Stimulated activated CD4-positive, alpha-beta T cell treated with anti-CD3 and anti-CD28 coated beads, Interleukin-15, amount 100 ng/mL, for 1 hour (primary cell): Measurements from ENCODE around the gene EPB41L5.
"Not testable (repeated sequence)": the region's sequence is repeated elsewhere in the genome, so short reads cannot be mapped to it uniquely, and the experiment has no call there.

Experiments
- DNase-seq, 2 donors: peaks; one replicate each; pipeline ENCODE4 v3.0.0-alpha.2; 2020; ENCODE audit warnings: low read depth in 1 of 2, low spot score in 1 of 2

The EPB41L5 gene

DNA sequence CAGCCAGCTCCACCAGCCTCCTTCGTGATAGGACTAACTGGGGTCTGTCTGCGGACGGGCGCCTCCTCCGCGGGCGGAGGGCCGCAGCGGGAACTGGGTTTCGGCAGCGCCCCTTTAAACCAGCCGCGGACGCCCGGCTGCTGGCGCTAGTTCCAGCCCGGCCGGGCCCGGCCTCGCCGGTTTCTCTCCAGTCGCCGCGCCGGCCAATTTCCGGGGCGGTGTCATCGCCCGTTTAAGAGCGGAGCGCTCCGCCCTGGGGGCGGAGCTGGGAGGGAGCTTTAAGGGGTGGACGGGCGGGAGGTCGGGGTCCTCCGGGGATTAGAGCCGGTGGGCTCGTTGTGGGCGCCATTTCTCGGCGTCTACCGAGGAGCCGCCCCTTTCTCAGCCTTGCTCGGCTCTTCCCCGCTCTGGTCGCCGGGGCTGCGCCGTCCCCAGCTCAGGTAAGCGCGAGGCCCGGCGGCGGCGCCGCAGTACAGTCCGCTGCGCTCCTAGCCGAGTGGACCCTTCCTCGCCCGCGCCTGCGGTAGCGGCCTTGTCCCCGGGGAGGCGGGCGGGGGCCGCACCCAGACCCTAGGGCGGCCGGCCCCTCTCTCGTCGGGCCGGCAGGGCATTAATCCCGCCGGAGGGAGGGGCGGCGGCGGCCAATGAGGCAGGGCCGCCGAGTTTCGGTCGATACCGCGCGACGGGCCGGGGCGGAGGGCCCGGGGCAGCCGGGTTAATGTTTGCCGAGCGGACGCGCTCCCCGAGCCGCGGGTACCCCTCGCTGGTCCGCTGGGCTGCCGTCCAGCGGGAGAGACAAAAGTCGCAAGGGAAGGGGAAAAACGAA is at the start of gene EPB41L5:
Gene EPB41L5, plus strand, starts transcription at position 307 of the 826 bp plus-strand sequence. CDS start 6,008 bp downstream, outside the sequence.
- DNase-seq, result peak; percentile 57 to 68

DNA sequence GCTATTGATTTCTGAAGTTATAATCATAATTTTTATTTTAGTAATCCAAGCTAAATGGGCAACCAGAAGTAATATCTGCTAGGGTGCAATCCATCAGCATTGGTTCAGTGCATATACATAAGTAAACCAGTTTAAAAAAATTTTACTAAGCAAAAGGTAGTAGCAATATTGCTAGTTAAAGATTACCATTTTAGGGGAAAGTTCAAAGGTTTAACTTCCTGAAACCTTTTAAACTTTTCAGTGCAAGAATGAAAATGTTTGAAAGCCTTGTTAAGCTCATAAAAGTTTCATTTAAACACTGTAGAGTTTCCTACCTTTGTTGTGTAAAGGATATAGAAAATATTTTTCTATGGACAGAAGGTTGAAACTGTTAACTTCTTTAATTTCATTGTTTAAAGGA is 31.0 kb upstream of the EPB41L5 start:
- no peak for DNase-seq

DNA sequence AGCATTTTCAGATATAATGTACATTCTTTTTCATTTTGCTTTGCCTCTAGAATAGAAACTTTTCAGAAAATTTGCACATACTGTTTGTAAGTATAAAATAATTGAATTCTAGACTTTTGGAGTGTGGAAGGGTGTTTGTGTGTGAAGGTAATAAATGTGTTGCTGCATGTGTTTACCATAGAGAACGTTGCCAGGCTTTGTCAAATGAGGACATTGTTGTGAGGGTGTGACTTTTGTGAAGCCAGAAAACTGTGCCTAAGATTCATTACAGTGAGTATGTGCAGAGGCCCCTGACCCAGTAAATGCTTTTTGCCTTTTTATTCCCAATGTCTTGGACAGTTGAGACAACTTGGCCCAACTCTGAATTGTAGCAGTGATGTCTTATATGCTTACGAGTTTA is 30.4 kb upstream of the EPB41L5 start:
- DNase-seq, result no peak

DNA sequence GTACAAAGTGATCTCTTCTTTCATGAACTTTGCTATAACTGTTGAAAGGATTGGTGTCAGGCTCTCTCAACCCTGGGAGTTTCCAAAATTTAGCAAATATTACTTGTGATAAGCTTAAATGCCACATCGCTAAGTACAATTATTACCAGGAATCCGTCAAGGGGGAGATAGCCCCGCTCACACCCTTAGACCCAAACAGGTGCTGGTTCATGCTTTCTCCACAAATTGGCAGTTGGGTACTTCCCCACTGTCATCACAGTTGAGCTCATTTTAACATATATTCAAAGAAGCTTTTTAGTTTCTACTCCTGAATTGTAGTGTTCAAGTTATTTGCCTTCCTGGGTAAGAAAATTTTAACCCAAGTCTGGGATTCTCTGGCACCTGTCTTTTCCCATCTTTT is 29.8 kb upstream of the EPB41L5 start:
- no peak for DNase-seq

DNA sequence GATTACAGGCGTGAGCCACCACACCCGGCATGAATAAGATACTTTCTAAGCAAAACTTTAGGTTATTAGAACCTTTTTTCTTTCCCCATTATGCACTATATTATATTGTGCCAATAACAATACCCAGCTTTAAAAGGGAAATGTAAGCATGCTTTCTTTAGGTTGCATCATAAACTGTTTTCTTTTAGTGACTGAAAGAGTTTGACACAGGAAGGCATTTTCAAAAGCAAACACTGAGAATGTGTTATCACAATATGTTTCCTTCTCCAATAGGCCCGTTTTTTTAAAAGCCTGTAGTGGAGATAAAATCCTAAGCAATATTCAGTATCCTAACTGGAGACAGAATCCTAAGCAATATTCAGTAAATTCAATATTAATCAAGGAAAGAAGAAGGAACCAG is 16.7 kb upstream of the EPB41L5 start:
- no peak for DNase-seq

DNA sequence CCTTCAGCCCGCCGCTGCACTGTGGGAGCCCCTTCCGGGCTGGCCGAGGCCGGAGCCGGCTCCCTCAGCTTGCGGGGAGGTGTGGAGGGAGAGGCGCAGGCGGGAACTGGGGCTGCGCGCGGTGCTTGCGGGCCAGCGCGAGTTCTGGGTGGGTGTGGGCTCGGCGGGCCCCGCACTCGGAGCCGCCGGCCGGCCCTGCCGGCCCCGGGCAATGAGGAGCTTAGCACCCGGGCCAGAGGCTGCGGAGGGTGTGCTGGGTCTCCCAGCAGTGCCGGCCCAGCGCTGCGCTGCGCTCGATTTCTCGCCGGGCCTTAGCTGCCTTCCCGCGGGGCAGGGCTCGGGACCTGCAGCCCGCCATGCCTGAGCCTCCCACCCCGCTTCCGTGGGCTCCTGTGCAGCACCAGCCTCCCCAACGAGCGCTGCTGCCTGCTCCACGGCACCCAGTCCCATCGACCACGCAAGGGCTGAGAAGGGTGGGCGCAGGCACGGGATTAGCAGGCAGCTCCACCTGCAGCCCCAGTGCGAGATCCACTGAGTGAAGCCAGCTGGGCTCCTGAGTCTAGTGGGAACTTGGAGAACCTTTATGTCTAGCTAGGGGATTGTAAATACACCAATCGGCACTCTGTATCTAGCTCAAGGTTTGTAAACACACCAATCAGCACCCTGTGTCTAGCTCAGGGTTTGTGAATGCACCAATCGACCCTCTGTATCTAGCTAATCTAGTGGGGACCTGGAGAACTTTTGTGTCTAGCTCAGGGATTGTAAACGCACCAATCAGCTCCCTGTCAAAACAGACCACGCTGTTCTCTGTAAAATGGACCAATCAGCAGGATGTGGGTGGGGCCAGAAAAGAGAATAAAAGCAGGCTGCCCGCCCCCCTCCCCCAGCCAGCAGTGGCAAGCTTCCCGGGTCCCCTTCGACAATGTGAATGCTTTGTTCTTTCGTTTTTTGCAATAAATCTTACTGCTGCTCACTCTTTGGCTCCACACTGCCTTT is 15.7 kb upstream of the EPB41L5 start:
- DNase-seq, result not testable (repeated sequence)

DNA sequence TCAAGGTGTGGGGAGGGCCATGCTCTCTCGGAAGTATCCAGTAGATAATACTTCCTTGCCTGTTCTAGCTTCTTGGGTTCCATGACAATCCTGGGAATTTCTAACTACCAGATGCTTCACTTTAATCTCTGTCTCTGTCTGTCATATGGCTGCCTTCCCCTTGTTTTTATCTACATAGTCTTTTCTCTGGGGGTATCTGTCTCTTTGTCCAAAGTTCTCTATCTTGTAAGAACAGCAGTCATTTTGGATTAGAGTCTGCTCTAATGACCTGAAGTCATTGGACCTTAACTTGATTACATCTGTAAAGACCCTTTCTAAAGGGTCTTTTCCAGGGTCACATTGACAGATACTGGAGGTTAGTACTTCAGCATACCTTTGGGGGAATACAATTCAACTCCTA is 11.4 kb upstream of the EPB41L5 start:
- DNase-seq, result no peak

DNA sequence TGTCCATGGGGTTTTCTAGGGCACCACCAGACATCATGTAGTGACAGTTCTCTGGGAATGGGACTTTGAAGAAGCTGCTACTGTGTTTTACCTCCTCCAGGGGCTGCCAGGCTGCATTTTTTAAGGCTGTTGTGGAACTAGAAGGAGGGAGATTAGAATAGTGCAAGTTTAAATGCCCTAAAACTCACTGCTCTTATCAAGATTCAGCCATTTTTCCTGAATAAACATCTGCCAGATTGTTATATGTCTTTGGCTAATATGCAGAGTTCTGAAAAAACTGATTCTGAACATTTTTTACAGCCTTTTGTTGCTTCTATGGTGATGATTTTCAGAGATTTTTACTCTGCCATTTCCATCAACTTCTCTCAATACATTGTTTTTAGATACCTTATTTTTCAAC is 8.6 kb upstream of the EPB41L5 start:
- DNase-seq, result no peak

DNA sequence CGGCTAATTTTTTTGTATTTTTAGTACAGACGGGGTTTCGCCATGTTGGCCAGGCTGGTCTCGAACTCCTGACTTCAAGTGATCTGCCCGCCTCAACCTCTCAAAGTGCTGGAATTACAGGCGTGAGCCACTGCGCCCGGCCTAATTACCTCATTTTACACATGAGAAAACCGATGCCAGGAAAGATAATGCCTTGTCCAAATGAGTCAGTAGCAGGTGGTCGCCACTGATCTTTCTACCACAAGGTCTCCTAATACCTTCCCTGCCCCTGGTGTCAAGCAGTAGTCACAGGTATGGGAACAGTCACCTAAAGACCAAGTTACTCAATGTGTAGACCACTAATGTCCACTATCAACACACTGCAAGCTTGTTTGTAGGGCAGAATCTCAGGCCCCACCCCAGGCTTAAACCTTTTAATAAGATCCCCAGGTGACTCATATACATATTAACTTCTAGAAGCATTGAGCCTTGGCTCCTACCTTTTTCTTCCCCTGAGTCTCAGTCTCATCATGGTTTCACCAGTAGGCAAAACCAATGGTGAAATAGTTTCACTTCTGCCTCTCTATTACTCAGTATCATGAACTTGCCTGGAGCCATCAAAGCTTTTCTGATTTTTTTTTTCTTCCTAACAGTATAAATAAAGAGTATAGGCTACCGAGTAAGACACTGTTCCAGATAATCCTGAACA is 6.9 kb upstream of the EPB41L5 start:
- no peak for DNase-seq

DNA sequence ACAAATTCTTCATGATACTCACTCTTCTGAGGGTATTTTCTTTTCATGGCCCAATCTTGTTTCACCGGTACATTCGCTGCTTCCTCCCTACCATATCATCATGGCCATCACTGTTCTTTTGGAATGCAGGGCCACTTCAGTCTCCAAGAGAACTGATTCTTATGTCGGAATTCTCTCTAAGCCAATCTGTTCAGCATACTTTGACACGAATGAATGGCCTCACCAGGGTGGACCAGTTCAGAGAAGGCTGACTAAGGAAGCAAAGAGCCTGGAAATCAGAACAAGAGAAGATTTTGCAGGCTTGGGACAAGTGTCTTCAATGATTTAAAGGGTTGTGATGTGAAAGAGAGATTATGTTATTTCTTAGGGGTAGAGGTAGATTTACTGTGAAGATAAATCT is 5.0 kb upstream of the EPB41L5 start:
- no peak for DNase-seq

DNA sequence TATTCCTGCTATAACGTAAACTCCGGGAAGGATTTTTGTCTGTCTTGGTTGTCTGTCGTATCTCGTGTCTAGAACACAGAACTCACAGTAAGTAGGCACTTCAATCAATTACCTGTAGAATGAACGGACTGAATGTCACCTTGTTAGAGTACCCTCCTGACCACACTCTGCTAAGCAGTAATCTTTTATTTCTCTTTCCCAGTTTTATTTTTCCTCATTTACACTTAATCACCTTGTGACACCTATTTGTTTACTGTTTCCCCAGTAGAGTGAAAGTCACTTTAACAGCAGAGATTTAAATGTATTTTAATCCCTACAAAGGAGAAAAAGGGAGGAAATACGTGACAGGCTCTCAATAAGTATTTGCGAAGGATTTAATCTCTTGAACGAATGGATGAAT is 514 bp upstream of the EPB41L5 start:
- no peak for DNase-seq

DNA sequence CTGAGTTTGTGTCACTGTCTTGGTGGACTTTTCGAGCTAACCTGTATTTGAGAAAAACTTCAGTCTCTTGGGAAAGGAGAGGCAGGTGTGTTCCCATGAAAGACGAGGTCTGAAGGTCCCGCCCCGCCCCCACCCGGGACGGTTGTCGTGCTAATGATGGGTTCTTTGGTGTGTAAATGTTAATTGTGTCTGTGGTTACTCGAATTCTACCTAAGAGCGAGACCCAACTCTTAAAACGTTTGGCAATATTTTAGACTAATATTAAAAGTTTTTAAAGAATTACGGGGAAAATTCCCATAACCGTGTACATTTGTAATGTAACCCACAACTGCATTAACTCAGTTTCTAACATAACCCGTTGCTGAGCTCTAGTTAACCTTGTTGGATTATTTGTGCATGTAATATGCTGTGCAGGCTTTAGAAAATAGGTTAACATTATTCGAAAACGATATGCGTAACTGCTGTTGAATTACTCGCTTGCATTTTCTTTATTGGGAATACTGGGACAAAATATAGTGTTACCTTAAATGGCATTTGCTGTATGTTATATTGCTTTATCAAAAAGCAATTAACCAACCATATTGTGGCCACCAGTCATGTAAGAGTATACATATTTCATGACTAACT is 833 bp downstream of the EPB41L5 start:
- DNase-seq, result no peak

DNA sequence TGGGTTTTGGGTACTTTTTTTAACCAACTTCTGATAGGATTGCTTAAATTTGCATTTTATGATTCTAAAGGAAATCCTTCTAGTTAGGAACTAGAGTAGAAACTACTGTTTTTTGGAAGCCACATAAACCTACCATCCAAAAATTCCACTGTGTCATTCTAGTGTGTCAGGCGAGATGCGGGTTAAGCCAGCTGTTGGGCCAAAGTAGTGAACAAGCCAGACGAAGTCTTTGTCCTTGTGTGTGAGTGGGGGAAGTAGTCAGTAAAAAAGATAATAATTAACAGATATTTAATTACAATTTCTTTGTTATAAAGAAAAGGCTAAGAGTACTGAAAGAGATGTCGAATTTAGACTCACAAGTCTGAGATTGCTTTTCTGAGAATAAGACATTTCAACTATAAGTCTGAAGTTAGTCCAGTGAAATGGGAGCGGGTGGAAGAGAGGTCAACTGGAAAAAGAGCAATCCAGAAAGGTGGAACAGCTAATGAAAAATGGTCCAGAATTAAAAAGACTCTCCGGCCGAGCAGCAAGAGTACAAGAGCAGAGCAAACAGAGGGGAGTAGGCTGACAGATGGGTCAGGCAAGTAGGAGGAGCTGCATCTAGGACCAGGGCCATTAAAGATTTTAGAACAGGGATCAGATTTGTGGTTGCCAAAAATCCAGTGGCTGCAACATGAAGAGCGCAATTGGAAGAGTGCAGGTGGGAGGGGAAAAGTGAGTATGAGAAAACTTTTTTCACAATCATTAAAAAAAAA is 1.5 kb downstream of the EPB41L5 start:
- no peak for DNase-seq

DNA sequence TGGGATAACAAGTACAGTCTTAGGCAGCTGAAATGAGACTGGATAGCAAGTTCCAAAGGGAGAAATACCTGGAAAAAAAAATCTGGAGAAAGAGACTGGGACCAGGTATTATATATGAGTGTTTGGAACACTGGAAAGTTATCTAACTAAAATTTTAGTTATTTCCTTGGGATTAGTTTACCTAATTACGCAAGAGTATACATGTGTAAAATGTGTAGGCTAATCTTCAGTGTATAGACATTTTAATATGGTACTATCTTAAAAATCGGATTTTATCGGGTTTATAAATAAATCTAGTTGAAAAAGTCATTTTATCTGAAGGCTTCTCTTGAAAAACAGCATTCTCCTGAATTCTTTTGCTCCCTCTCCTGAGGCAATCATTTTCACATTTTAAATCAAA is 3.9 kb downstream of the EPB41L5 start:
- no peak for DNase-seq

DNA sequence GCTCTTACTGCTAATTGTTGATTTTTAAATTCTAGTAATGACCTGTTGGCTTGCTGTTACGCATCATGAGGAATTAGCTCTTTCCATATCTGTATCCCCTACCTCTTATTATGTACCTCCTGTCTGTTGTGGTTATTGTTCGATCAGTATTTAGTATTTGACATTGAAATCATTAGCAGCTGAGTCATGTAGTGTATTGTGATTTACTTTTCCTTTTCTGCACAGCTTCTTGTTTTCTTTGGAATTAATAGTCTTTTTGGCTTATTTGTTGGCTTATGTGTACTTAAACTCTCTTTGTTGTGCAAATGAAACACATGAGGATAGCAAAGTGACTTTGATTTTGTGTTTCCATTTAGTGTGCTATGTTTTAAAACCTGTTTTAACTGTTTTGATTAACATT is 4.3 kb downstream of the EPB41L5 start:
- no peak for DNase-seq

DNA sequence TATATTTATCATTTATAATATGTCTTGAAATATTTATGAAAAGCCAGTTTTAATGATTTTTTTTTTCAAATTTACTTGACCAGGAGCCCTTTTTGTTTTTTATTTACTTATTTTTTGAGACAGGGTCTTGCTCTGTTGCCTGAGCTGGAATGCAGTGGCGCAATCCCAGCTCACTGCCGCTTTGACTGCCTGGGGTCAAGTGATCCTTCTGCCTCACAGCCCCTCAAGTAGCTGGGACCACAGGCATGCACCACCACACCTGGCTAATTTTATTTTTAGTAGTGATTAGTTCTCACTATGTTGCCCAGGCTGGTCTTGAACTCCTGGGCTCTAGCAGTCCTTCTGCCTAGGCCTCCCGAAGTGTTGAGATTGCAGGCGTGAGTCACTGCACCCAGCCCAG is 5.7 kb downstream of the EPB41L5 start:
- no peak for DNase-seq

DNA sequence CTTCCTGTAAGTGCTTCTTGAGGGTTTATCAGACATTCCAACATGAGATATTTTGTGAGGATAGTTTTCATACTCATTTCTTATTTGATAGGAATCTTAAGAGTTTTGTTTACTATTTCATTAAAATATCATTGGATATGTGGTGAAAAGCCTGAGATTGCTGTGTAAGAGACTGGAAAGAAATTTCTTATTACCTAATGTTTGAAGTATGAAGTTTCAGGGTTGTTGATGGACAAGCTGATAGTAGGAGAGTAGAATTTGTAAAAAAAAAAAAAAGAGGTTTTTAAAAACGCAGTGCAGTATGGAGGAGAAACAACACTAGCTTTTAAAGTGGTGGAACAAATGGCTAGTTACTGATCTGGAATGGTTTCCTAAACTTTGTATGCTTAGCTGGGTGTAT is 7.7 kb downstream of the EPB41L5 start:
- no peak for DNase-seq

DNA sequence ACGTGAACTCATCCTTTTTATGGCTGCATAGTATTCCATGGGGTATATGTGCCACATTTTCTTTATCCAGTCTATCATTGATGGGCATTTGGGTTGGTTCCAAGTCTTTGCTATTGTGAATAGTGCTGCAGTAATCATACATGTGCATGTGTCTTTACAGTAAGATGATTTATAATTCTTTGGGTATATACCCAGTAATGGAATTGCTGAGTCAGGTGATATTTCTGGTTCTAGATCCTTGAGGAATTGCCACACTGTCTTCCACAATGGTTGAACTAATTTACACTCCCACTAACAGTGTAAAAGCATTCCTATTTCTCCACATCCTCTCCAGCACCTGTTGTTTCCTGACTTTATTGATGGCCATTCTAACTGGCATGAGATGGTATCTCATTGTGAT is 9.6 kb downstream of the EPB41L5 start:
- not testable (repeated sequence) for DNase-seq

DNA sequence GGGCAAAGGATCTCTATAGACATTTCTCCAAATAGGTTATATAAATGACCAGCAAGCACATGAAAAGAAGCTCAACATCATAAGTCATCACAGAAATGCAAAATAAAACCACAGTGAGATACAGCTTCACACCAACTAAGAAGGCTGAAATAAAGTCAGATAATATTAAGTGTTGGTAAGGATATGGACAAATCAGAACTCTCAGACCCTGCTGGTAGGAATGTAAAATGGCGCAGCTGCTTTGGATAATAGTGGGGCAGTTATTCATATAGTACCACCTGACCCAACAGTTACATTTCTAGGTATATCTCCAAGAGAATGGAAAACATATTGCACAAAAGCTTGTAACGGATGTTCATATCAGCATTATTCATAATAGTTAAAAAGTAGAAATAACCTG is 14.0 kb downstream of the EPB41L5 start:
- no peak for DNase-seq

DNA sequence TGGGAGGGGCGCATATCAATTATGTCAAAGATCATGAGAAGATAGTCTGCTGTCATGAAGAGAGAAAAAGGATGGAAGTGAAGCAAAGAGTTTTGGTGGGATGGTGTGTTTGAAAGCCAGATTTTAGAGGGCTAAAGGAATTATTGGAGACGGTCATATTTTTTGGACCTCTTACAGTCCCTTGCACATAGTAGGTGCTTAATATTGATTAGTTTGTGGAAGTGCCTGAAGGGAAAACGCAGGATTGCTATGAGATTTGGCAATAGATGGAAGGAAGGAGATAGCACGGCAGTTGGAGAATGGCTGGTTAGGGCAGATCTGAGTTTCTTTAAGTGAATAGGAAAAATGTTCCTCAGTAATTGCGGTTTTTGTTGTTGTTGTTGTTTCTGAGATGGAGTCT is 15.9 kb downstream of the EPB41L5 start:
- DNase-seq, result no peak
